GM06990 (cell line): ENCODE results near the gene MDK.

Source experiments
- DNase-seq: peaks from one replicate; pipeline ENCODE4 v3.0.0-alpha.2; 2011; ENCODE audit not compliant: insufficient read length; ENCODE audit errors: extremely low read depth
- H3K27me3 ChIP-seq: replicated peaks from 2 replicates; pipeline ENCODE4 v1.6.0; 2011; ENCODE audit warnings: low read length; ENCODE audit not compliant: control insufficient read depth, insufficient read depth
- H3K36me3 ChIP-seq: 2 replicates; pipeline ENCODE4 v1.5.1; 2011; ENCODE audit warnings: low read length; ENCODE audit not compliant: control insufficient read depth, insufficient read depth
- H3K4me3 ChIP-seq: replicated peaks from 2 replicates; pipeline ENCODE4 v1.5.1; 2011; ENCODE audit warnings: low read depth, mild to moderate bottlenecking, control low read depth, low read length
- CTCF ChIP-seq: IDR thresholded peaks from 2 replicates; pipeline ENCODE4 v1.5.1; 2011; ENCODE audit warnings: low read length, control low read depth, mild to moderate bottlenecking, inconsistent platforms; ENCODE audit not compliant: insufficient read depth, poor library complexity, severe bottlenecking

The MDK gene

DNA sequence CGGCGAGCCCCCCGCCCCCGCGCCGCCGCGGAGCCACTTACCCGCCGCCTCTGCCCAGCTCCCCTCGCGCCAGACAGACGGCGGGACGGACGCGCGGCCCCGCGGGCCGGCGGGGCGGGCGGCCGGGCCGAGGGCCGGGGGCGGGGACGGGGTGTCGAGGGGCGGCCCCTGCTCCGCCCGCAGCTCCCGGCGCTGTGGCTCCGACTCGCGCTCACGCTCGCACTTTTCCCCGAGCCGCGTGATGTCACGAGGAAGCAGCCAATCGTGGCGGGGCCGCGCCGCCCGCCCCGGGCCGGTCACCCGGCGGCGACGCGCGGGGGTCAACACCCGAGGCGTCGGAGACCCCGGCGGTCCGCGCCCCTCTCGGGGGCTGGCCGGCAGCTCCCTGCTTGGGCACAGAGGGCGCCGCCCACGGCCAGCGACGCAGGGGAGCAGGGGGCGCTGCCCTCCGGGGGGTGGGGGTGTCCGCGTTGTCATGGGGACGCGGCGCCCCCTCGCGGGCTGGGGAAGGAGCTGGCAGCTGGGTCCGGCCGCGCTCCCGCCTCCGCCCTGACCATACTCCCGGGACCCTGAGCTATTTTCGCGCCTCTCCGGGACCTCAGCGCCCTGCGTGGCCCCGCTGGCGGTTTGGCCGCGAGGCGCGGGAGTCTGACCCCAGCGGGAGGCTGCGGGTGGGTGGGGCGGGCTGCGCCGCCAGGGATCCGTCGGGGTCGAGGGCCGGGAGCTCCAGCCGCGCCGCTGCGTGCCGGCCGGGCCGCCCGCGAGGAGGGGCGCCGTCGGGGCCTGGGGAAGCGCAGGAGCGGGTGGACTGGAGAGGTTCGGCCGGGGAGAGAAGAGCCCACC, 10.3 kb downstream of the MDK start, which contains the start of gene CHRM4:
Gene CHRM4 (minus strand): TSS at position 199 of the 843 bp plus-strand sequence. CDS start 5,219 bp downstream, outside the sequence.
- peaks cover 2% of the 10 kb centered on the region; the same call in 1 of the 2 replicates for H3K27me3 ChIP-seq
- peaks cover 6% of the 10 kb centered on the region for H3K36me3 ChIP-seq
- peak within 1 kb of the TSS; percentile 42 for H3K4me3 ChIP-seq
- DNase-seq, result no peak
- peak; percentile 23 for TF ChIP-seq CTCF

GRCh38 chr11:46392421-46393230, 11.2 kb downstream of the MDK start:
- DNase-seq, result peak; percentile 82
- Histone ChIP-seq H3K4me3 (peak overlapping the region; percentile 42), H3K36me3 (peaks cover 11% of the 10 kb centered on the region), H3K27me3 (peaks cover 2% of the 10 kb centered on the region; the same call in 1 of the 2 replicates)
- no peak for TF ChIP-seq CTCF

DNA sequence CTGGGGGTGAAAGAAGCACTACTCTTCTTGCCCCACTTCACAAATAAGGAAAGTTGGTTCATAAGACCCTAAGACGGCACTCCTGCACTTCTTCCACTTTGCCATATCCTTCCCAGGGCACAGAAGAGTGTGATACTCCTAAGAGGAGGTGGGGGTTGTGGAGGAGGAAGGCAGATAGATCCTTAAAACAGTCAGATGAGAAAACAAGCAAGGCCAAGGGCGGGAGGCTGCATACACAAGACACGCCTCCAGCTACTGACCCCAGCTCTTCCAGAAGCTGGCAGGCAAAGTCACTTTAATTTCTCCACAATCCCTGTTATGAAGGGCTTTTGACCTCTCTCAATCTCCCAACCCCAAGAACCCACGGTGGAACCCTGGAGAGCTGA, 11.8 kb downstream of the MDK start:
- H3K27me3 ChIP-seq, result peaks cover 2% of the 10 kb centered on the region; the same call in 1 of the 2 replicates
- no peak overlapping the region for H3K4me3 ChIP-seq
- no peak for DNase-seq
- peaks cover 14% of the 10 kb centered on the region for H3K36me3 ChIP-seq
- no peak for TF ChIP-seq CTCF

DNA sequence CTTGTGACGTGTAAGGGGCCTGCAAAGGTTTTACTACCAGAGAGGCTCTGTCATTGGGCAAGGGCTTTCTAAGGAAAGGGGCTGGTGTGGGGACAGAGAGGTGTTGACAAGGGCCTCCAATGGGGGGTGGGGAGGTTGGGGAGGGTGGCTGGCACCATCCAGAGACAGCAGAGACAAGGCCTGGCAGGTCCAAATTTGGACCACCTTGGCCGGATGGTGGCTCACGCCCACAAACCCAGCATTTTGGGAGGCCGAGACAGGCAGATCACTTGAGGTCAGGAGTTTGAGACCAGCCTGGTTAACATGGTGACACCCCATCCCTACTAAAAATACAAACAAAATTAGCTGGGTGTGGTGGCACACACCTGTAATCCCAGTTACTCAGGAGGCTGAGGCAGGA, 12.3 kb downstream of the MDK start:
- peaks cover 14% of the 10 kb centered on the region for H3K36me3 ChIP-seq
- TF ChIP-seq CTCF, result no peak
- no peak overlapping the region for H3K4me3 ChIP-seq
- H3K27me3 ChIP-seq, result peaks cover 2% of the 10 kb centered on the region; the same call in 1 of the 2 replicates
- DNase-seq, result no peak

- no peak for TF ChIP-seq CTCF
- no peak for DNase-seq
- Histone ChIP-seq H3K27me3 (no peaks in the 10 kb centered on the region), H3K4me3 (no peak overlapping the region), H3K36me3 (peaks cover 20% of the 10 kb centered on the region)
Observed at GRCh38 chr11:46397526-46397925, 16.1 kb downstream of the MDK start.
